GM23248 (cell line): ENCODE results near the gene TGM1.

Experiments used
- EZH2 ChIP-seq: fragments of 200-600 bp; sonication (generic); IDR thresholded peaks from 2 replicates; pipeline ENCODE4 v1.6.1; 2018; ENCODE audit warnings: antibody characterized with exemption, mild to moderate bottlenecking; ENCODE audit not compliant: insufficient read depth, poor library complexity, severe bottlenecking
- EZH2phosphoT487 ChIP-seq: fragments of 200-600 bp; sonication (generic); IDR thresholded peaks from 2 replicates; pipeline ENCODE4 v1.6.1; 2018; ENCODE audit warnings: antibody characterized with exemption, moderate library complexity, mild to moderate bottlenecking, low read depth; ENCODE audit not compliant: insufficient read depth

DNA sequence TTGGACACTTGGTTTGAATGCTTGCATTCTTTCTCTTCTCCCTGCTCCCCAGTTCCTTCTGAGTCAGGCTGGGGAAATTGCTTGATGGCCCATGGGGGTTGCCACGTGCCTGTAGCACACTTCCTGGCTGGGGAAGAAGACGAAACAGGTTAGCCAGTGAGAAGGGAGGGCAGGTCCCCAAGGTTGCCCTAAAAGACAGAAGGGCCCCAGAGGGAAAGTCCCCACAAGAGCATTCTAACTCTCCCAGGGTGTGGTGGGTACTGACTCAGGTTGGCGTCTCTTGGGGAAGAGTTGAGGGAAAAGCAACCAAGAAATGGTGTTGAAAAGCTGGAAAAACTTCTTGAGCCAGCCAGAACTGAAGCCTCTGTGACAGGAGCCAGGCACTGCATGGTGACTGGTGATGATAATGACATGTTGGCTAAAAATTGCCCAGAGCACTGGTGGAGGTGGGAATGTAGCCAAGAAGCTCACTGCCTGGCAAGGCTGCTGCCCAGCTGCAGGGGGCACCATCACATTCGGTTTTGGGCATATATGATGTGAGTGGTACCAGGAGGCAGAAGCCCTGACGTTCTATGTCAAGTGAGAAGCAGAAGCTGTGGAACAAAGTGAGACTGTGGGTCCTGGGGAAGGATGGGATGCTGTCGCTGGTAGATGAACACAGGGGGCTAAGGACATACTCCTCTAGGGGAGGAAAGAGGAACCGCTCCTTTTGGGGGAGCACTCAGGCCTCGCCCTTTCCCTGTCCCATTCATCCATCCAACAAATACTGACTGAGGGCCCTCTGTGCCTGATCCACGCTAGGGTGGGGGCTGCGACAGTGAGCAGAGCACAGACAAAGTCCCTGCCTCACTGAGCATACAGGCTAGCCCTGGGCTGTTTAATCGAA is 16.6 kb upstream of the TGM1 start:
- TF ChIP-seq EZH2phosphoT487 (no peak), EZH2 (no peak)
